ENCODE data around the gene PRSS38.

Gene PRSS38

DNA sequence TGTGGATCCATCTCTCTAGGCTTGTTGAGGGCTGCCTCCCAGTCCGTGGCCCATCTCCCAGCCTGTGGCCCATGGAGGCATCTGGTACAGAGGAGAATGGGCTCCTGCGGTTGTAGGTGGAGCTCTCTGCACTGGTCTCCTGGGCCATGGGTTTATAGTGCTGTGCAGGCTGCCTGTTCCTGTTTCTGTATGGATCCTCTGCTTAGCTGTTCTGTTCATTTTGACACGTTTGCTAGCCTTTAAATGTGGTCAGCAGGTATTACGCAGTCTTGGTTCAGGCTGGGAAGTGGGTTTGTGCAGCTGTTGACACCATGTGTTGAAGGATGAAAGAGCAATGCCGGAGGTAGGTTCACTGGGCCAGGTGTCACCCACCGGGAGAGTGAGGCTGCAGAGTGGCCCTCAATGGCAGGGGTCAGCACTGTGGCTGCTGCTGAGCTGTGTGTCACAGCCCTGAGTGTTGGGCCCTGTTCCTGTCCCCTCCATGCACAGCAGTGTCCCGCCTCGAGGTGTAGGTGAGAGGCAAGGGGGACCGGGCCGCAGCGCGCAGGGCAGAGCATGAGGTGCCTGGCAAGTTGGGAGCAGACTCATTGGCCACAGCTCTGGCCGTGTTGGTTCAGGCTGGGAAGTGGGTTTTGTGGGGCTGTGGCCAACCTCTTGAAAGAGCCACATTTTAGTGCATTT is 41.3 kb upstream of the PRSS38 start:
- DNase-seq (ENCODE audit: low read depth) = no peak
- TF ChIP-seq, protein P1, sequence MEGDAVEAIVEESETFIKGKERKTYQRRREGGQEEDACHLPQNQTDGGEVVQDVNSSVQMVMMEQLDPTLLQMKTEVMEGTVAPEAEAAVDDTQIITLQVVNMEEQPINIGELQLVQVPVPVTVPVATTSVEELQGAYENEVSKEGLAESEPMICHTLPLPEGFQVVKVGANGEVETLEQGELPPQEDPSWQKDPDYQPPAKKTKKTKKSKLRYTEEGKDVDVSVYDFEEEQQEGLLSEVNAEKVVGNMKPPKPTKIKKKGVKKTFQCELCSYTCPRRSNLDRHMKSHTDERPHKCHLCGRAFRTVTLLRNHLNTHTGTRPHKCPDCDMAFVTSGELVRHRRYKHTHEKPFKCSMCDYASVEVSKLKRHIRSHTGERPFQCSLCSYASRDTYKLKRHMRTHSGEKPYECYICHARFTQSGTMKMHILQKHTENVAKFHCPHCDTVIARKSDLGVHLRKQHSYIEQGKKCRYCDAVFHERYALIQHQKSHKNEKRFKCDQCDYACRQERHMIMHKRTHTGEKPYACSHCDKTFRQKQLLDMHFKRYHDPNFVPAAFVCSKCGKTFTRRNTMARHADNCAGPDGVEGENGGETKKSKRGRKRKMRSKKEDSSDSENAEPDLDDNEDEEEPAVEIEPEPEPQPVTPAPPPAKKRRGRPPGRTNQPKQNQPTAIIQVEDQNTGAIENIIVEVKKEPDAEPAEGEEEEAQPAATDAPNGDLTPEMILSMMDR (IDR thresholded peaks at IDR 0.05; ENCODE audit: insufficient read depth, low read depth, low read length, missing control alignments) = no peak
- no peak overlapping the region for H3K4me3 ChIP-seq (ENCODE audit: low read depth, low read length)

DNA sequence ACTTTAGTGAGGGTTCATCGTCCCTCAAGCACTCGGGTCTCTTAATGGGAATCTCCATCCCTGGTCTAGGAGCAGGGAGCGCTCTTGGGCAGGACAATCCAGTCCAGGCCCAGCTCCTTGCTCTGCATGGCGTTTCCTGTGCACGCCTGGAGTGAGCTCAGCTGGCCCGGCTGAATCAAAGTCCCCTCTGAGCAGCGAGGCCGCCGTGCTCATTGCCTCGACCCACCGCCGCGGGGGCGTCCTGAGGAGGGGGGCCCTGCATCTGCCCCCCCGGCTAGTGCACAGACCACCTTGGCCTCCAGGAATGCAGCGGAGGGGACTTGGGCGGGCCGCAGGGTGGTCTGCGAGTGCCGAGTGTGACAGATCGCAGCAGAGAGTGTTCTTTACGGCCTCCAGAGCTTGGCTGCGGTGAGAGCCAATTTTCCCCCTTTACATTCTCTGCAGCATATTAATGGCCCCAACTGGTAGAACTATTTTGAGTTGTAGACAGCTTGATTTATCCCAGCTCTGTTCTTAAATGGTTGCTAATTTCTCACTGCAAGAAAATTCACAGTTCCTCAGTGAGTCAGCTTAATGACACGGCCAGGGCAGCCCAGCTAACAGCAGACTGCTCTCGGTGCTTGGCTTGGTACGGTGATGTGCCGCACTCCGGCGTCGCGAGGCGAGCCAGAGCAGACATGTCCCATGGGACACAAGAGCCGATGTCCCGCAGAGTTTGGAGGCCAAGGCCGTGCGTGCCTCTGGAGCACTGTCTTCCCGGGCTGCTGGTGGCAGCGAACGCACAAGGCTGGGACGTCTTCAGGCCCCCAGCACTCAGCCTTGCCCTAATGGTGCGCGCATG is 40.4 kb upstream of the PRSS38 start:
- no peak for DNase-seq (ENCODE audit: low read depth)
- no peak overlapping the region for H3K4me3 ChIP-seq (ENCODE audit: low read depth, low read length)
- TF ChIP-seq, protein P1 (IDR thresholded peaks at IDR 0.05; ENCODE audit: insufficient read depth, low read depth, low read length, missing control alignments) = no peak

DNA sequence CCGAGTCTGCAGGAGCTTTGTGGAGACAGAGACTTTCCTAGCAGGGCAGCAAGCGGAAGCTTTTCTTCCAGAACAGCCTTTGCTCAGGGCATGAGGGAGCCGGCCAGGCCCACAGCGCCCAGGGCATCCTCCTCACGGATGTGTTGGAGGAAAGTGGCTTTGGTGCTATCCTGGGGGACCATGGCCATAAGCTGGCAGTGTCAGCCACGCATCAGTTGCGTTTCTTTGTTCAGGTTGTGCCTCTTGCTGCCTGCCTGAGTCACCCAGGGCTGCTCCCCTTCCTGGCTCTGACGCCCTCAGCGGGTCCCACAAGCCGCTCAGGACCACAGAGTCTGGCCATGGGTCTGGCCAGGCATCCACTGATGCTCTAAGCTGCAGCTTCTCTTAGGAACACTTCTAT is 39.6 kb upstream of the PRSS38 start:
- DNase-seq (ENCODE audit: low read depth) = no peak
- no peak overlapping the region for H3K4me3 ChIP-seq (ENCODE audit: low read depth, low read length)
- TF ChIP-seq, protein P1 (IDR thresholded peaks at IDR 0.05; ENCODE audit: insufficient read depth, low read depth, low read length, missing control alignments) = no peak

DNA sequence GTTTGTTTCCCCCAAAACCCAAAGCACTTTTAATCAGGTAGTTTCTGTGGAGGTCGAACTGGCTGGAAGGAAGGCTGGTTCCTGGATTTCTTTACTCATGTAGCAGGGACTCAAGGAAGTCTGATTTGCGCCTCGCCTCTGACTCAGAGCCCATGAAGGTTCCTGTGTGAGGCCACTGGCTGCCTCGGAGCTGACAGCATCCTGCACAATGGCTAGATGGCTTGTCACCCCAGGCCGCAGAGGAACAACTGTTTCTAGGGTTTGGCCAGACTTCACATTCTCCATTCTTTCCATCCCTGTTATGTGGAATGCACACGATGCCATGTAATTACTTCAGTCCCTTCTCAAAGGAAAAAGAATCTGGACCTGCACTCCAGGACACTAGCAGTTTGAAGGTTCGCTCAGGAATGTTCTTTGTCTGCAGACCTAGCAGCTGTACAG is 39.1 kb upstream of the PRSS38 start:
- no peak overlapping the region for H3K4me3 ChIP-seq (ENCODE audit: low read depth, low read length)
- TF ChIP-seq, protein P1 (IDR thresholded peaks at IDR 0.05; ENCODE audit: insufficient read depth, low read depth, low read length, missing control alignments) = no peak
- DNase-seq (ENCODE audit: low read depth) = no peak

DNA sequence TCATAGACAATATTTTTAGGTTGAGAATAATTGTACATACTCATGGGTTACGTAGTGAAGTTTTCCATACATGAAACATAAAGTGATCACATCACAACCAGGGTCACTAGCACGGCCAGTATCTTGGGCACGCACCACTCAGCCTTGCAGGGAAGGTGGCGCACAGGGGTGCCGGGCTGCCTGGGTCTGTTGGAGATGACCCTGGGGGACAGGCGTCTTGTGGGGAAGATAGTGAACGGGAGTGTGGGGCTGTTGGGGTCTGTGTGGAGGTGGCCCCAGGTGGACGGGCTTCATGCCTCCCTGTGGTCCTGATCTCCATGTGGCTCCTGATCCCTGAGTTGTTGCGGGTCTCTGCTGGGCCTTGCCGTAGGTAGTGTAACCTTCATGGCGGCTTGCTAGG is 38.3 kb upstream of the PRSS38 start:
- TF ChIP-seq, protein P1 (IDR thresholded peaks at IDR 0.05; ENCODE audit: insufficient read depth, low read depth, low read length, missing control alignments) = no peak
- DNase-seq (ENCODE audit: low read depth) = no peak
- H3K4me3 ChIP-seq (ENCODE audit: low read depth, low read length) = no peak overlapping the region

DNA sequence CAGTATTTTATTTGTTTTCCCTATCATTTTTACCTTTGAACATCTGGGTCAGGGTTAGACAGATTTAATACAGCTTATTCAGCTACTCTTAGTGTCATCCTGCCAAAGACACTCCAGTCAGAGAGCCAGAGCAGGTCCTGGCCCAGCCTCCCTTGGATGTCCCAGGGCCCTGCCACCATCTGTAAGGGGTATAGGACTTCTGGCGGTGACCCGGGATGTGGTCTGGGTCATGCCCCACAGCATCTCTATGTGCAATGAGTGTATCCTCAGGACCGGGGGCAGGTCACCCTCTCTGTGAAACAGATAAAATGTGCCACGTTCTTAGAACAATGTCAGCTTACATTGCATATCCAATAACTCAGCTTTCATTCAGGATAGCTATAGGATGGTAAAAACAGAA is 37.8 kb upstream of the PRSS38 start:
- DNase-seq (ENCODE audit: low read depth) = no peak
- no peak overlapping the region for H3K4me3 ChIP-seq (ENCODE audit: low read depth, low read length)
- TF ChIP-seq, protein P1 (IDR thresholded peaks at IDR 0.05; ENCODE audit: insufficient read depth, low read depth, low read length, missing control alignments) = no peak
